ENCODE results near the gene ATP11C. TPM values are rescaled to one million over a fixed set of nuclear protein-coding genes. Genes with fewer than 3 reads are reported as not detected.

ATP11C gene
- polyA plus RNA-seq, 2 of the 4 experiments (the other 2 are of a cell fraction), result 16.4 to 34.3 TPM

- Histone ChIP-seq H3K4me1 (no peaks in the 10 kb centered on the region), H3K4me3 (peak overlapping the region; percentile 85), H3K27ac (peak overlapping the region; percentile 88 to 99), H3K4me2 (peak overlapping the region; percentile 93), H3K9me3 (no peaks in the 10 kb centered on the region)
- WGBS (ENCODE audit: missing lambda C conversion rate), result no CpG with 5 or more reads among the region's 109 CpGs
- ATAC-seq, result peak; percentile 75 to 76
- ChIA-PET CTCF (interaction anchor here (0.6 to 1.0 kb wide), 2 partner anchors 10 to 34 kb away, joined by 3 read pairs; no protein-coding TSS in a partner anchor), POLR2A (interaction anchor here (0.8 to 2.3 kb wide), 5 partner anchors 8 to 100 kb away, joined by 3 to 16 read pairs (median 4); no protein-coding TSS in a partner anchor)
- peak; percentile 10 to 33 for DNase-seq (ENCODE audit: low read depth in 1 of 2, low spot score in 1 of 2)
- no peak for FAIRE-seq
- TF ChIP-seq PHF8 (IDR thresholded peaks at IDR 0.05; ENCODE audit: borderline replicate concordance, low read depth) (peak; percentile 80), JUN (IDR thresholded peaks at IDR 0.05) (no peak)
These were observed 566 bp downstream of the ATP11C start for GRCh38 chrX:139932073-139932900.

DNA sequence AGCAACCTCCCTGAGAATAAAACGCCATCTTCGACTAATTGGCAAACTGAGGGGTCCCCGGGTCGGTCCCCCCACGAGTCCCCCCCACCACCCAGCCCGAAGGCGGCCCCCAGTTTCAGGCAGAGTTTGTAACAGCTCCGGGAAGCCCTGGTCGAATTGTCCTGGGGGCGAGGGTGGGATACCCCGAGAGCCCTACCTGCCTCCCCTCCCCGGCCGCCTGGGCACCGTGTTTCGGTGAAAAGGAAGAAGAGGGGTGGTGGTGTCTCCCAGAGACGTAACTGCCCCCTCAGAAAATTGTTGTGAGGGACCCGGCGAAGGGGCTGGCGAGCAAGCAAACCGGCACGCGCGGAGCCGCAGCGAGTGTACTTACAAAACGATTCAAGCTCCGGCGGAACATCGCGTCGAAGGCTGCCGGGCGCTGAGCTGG, 1.2 kb downstream of the ATP11C start:
- Histone ChIP-seq H3K27ac (peak overlapping the region; percentile 88 to 99), H3K4me2 (peak overlapping the region; percentile 93), H3K4me1 (no peaks in the 10 kb centered on the region), H3K4me3 (peak overlapping the region; percentile 85), H3K9me3 (no peaks in the 10 kb centered on the region)
- no peak for TF ChIP-seq CBX8 (IDR thresholded peaks at IDR 0.05)
- TF ChIP-seq RAD21 (conservative IDR thresholded peaks at IDR 0.05 in 1 of 2, IDR thresholded peaks at IDR 0.05 in 1 of 2), result no peak
- no peak for TF ChIP-seq TFCP2L1 (CRISPR knock-in tag; IDR thresholded peaks at IDR 0.05)
- TF ChIP-seq HOXB5 (CRISPR knock-in tag; IDR thresholded peaks at IDR 0.05), result no peak
- TF ChIP-seq MAX (IDR thresholded peaks at IDR 0.05), result no peak
- no peak for TF ChIP-seq BHLHE40 (IDR thresholded peaks at IDR 0.05; ENCODE audit: low read depth, low read length)
- TF ChIP-seq KDM1A (IDR thresholded peaks at IDR 0.05; ENCODE audit: low read depth), result no peak
- no peak for TF ChIP-seq NFE2L2 (conservative IDR thresholded peaks at IDR 0.05; ENCODE audit: low read length)
- no peak for TF ChIP-seq HDAC2 (IDR thresholded peaks at IDR 0.05)
- no peak for TF ChIP-seq KDM5A (IDR thresholded peaks at IDR 0.05)
- no peak for TF ChIP-seq POLR2AphosphoS2 (conservative IDR thresholded peaks at IDR 0.05; ENCODE audit: low read length)
- no peak for TF ChIP-seq SREBF2 (IDR thresholded peaks at IDR 0.05)
- no peak for TF ChIP-seq JUNB (IDR thresholded peaks at IDR 0.05)
- TF ChIP-seq, protein P1, sequence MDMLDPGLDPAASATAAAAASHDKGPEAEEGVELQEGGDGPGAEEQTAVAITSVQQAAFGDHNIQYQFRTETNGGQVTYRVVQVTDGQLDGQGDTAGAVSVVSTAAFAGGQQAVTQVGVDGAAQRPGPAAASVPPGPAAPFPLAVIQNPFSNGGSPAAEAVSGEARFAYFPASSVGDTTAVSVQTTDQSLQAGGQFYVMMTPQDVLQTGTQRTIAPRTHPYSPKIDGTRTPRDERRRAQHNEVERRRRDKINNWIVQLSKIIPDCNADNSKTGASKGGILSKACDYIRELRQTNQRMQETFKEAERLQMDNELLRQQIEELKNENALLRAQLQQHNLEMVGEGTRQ (IDR thresholded peaks at IDR 0.05), result no peak
- POLR2A ChIA-PET, result interaction anchor here (0.7 kb wide), 1 partner anchor 24 kb away, joined by 3 read pairs; no protein-coding TSS in a partner anchor
- CTCF ChIA-PET, result no interaction called here
- WGBS (ENCODE audit: missing lambda C conversion rate), result 5% methylated on average over 16 of the region's 33 CpGs
- ATAC-seq, result peak in 1 of 2 experiments; percentile 0; a peak in 1 of 6 replicates
- no peak for FAIRE-seq
- no peak for DNase-seq (ENCODE audit: low read depth in 1 of 2, low spot score in 1 of 2)

DNA sequence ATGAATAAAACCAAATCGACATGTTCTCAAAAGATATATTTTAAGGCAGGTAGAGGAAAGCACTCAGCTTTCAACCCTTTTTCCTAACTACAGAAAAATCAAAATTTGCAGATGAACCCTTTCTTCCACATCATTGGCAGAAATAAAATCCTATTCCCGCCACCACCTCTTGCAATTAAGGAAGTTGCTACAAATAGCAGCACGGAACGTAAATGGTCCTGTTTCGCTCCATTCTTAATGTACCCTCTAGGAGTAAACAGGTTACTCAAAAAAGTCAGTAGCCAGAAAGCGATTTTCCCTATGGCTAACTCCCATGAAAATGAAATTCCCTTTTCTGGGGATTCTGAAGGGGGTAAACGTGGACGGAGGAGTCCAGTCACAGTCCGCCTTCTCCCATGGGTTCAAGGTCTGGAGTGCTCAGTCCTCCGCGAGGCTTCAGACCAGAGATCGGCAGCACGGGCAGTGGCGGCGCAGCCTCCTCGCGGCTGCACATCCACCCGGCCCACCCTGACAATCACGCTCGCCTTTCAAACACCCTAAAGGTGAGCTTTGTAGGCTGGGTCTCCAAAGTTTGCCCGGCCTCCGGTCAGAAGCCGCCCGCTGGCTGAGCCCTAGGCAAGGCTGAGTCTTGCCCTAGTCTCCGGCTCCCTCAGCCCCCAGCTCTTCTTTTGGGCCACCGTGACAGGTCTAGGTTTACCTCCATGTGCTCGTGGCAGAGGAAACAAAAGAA, 1.8 kb downstream of the ATP11C start:
- Histone ChIP-seq H3K4me1 (no peaks in the 10 kb centered on the region), H3K9me3 (no peaks in the 10 kb centered on the region), H3K4me2 (peak overlapping the region; percentile 93), H3K4me3 (peak overlapping the region; percentile 85), H3K27ac (peak overlapping the region; percentile 88 to 99)
- CTCF ChIA-PET, result no interaction called here
- DNase-seq (ENCODE audit: low read depth in 1 of 2, low spot score in 1 of 2), result peak; percentile 10 to 16
- no peak for TF ChIP-seq NR3C1 (IDR thresholded peaks at IDR 0.05)
- no peak for TF ChIP-seq MAFK (IDR thresholded peaks at IDR 0.05; ENCODE audit: partially characterized antibody)
- no peak for TF ChIP-seq NFE2L2 (conservative IDR thresholded peaks at IDR 0.05; ENCODE audit: low read length)
- no peak for FAIRE-seq
- peak; percentile 4 to 22; a peak in 4 of 6 replicates for ATAC-seq
- POLR2A ChIA-PET, result interaction anchor here (0.5 to 0.7 kb wide), 2 partner anchors 23 to 57 kb away, joined by 3 read pairs; no protein-coding TSS in a partner anchor
- WGBS (ENCODE audit: missing lambda C conversion rate), result 32% methylated on average over 16 of the region's 27 CpGs

GRCh38 chrX:139930401-139930800, 2.5 kb downstream of the ATP11C start:
- POLR2A ChIA-PET, result no interaction called here
- Histone ChIP-seq H3K4me1 (no peaks in the 10 kb centered on the region), H3K4me3 (no peak overlapping the region), H3K27ac (no peak overlapping the region), H3K9me3 (no peaks in the 10 kb centered on the region), H3K4me2 (peak overlapping the region; percentile 93; the same call in 1 of the 3 replicates)
- WGBS (ENCODE audit: missing lambda C conversion rate), result 94% methylated on average over 4 of the region's 4 CpGs
- FAIRE-seq (peak; percentile 56), ATAC-seq (no peak), DNase-seq (ENCODE audit: low read depth in 1 of 2, low spot score in 1 of 2) (no peak)
- CTCF ChIA-PET, result no interaction called here
- no peak for TF ChIP-seq CEBPB (IDR thresholded peaks at IDR 0.05)
- no peak for TF ChIP-seq CBX2 (IDR thresholded peaks at IDR 0.05; ENCODE audit: borderline replicate concordance, low read depth)
- TF ChIP-seq, protein P2, sequence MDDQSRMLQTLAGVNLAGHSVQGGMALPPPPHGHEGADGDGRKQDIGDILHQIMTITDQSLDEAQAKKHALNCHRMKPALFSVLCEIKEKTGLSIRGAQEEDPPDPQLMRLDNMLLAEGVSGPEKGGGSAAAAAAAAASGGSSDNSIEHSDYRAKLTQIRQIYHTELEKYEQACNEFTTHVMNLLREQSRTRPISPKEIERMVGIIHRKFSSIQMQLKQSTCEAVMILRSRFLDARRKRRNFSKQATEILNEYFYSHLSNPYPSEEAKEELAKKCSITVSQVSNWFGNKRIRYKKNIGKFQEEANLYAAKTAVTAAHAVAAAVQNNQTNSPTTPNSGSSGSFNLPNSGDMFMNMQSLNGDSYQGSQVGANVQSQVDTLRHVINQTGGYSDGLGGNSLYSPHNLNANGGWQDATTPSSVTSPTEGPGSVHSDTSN (IDR thresholded peaks at IDR 0.05), result no peak
- no peak for TF ChIP-seq GATA3 (IDR thresholded peaks at IDR 0.05; ENCODE audit: borderline replicate concordance)
- no peak for TF ChIP-seq CHD4 (IDR thresholded peaks at IDR 0.05; ENCODE audit: borderline replicate concordance)
- no peak for TF ChIP-seq NPAS2 (CRISPR knock-in tag; IDR thresholded peaks at IDR 0.05; ENCODE audit: borderline replicate concordance)
- no peak for TF ChIP-seq RCOR1 (IDR thresholded peaks at IDR 0.05; ENCODE audit: low read depth, low read length)
- TF ChIP-seq RNF2 (IDR thresholded peaks at IDR 0.05; ENCODE audit: borderline replicate concordance, low read depth), result no peak
- no peak for TF ChIP-seq HOXB5 (CRISPR knock-in tag; IDR thresholded peaks at IDR 0.05)
- no peak for TF ChIP-seq ZSCAN20 (CRISPR knock-in tag; IDR thresholded peaks at IDR 0.05)
- no peak for TF ChIP-seq HOXA7 (CRISPR knock-in tag; IDR thresholded peaks at IDR 0.05)
- TF ChIP-seq HDAC2 (IDR thresholded peaks at IDR 0.05), result no peak
- no peak for TF ChIP-seq SREBF2 (IDR thresholded peaks at IDR 0.05)
- no peak for TF ChIP-seq ZFP36 (IDR thresholded peaks at IDR 0.05; ENCODE audit: borderline replicate concordance, partially characterized antibody)
